HCT116 (cell line): Measurements from ENCODE around the gene USP47.

Experiments used
- SRF ChIP-seq: IDR thresholded peaks from 2 replicates; pipeline ENCODE4 v1.6.1; 2012; ENCODE audit warnings: low read depth
- TF ChIP-seq, protein P1 (sequence below): IDR thresholded peaks from 2 replicates; pipeline ENCODE4 v1.6.1; 2012; ENCODE audit warnings: low read depth
- TF ChIP-seq, protein P2 (sequence below), 3 experiments: fragments of 200-600 bp in 1 of 3; sonication (generic) in 1 of 3; IDR thresholded peaks in 2 of 3; conservative IDR thresholded peaks in 1 of 3; 2 replicates each; pipeline ENCODE4 v1.5.1; 2012 to 2017; ENCODE audit warnings: low read depth in 2 of 3, low read length in 2 of 3, antibody characterized with exemption in 1 of 3, borderline replicate concordance in 1 of 3, control low read depth in 1 of 3, mild to moderate bottlenecking in 1 of 3, mixed read lengths in 1 of 3, mixed run types in 1 of 3, moderate library complexity in 1 of 3; ENCODE audit not compliant: insufficient read depth in 1 of 3
- TF ChIP-seq, protein P3 (sequence below): IDR thresholded peaks from 2 replicates; pipeline ENCODE4 v1.6.1; 2012

DNA sequence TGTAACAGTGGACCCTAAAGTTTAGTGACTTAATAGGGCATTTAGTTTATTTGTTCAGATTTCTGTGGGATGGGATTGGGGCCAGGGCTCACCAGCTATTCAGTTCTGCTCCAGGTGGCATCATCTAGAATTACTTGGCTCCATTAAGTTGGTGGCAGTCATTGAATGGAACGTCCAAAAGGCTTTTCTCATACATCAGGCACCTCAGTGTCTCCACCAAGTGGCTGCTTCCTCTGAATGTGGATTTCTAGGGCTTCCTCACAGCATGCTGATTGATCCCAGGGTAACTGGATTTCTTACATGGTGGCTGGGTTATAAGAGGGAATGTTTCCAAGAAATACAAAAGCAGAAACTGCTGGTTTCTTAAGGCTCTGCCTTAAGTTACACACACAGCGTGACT lies 34.7 kb downstream of the USP47 start:
- TF ChIP-seq, protein P1, sequence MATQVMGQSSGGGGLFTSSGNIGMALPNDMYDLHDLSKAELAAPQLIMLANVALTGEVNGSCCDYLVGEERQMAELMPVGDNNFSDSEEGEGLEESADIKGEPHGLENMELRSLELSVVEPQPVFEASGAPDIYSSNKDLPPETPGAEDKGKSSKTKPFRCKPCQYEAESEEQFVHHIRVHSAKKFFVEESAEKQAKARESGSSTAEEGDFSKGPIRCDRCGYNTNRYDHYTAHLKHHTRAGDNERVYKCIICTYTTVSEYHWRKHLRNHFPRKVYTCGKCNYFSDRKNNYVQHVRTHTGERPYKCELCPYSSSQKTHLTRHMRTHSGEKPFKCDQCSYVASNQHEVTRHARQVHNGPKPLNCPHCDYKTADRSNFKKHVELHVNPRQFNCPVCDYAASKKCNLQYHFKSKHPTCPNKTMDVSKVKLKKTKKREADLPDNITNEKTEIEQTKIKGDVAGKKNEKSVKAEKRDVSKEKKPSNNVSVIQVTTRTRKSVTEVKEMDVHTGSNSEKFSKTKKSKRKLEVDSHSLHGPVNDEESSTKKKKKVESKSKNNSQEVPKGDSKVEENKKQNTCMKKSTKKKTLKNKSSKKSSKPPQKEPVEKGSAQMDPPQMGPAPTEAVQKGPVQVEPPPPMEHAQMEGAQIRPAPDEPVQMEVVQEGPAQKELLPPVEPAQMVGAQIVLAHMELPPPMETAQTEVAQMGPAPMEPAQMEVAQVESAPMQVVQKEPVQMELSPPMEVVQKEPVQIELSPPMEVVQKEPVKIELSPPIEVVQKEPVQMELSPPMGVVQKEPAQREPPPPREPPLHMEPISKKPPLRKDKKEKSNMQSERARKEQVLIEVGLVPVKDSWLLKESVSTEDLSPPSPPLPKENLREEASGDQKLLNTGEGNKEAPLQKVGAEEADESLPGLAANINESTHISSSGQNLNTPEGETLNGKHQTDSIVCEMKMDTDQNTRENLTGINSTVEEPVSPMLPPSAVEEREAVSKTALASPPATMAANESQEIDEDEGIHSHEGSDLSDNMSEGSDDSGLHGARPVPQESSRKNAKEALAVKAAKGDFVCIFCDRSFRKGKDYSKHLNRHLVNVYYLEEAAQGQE, result no peak
- no peak for TF ChIP-seq SRF
- TF ChIP-seq, protein P2, sequence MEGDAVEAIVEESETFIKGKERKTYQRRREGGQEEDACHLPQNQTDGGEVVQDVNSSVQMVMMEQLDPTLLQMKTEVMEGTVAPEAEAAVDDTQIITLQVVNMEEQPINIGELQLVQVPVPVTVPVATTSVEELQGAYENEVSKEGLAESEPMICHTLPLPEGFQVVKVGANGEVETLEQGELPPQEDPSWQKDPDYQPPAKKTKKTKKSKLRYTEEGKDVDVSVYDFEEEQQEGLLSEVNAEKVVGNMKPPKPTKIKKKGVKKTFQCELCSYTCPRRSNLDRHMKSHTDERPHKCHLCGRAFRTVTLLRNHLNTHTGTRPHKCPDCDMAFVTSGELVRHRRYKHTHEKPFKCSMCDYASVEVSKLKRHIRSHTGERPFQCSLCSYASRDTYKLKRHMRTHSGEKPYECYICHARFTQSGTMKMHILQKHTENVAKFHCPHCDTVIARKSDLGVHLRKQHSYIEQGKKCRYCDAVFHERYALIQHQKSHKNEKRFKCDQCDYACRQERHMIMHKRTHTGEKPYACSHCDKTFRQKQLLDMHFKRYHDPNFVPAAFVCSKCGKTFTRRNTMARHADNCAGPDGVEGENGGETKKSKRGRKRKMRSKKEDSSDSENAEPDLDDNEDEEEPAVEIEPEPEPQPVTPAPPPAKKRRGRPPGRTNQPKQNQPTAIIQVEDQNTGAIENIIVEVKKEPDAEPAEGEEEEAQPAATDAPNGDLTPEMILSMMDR (IDR thresholded peaks at IDR 0.05 in 2 of 3, conservative IDR thresholded peaks at IDR 0.05 in 1 of 3; ENCODE audit: borderline replicate concordance in 1 of 3, insufficient read depth in 1 of 3, low read depth in 2 of 3, low read length in 2 of 3), result peak; percentile 35 to 56 (median 52); a peak in 5 of 6 replicates
- TF ChIP-seq, protein P3, sequence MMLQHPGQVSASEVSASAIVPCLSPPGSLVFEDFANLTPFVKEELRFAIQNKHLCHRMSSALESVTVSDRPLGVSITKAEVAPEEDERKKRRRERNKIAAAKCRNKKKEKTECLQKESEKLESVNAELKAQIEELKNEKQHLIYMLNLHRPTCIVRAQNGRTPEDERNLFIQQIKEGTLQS, result no peak
